Ectodermal cell (in vitro differentiated cells): Measurements from ENCODE around the gene KRT7.

ENCODE experiments used
- H3K27ac ChIP-seq: 2 replicates; pipeline ENCODE4 v1.7.0; 2013; ENCODE audit warnings: mild to moderate bottlenecking, low read depth, low read length; ENCODE audit not compliant: insufficient read depth, poor library complexity, severe bottlenecking
- H3K27me3 ChIP-seq: 2 replicates; pipeline ENCODE4 v1.7.0; 2013; ENCODE audit warnings: mild to moderate bottlenecking, low read length; ENCODE audit not compliant: insufficient read depth, control insufficient read depth, poor library complexity, severe bottlenecking
- H3K36me3 ChIP-seq: one replicate; pipeline ENCODE4 v1.7.0; 2013; ENCODE audit warnings: low read length; ENCODE audit not compliant: control insufficient read depth, insufficient read depth
- H3K4me1 ChIP-seq: one replicate; pipeline ENCODE4 v1.7.0; 2013; ENCODE audit warnings: low read length; ENCODE audit not compliant: control insufficient read depth, insufficient read depth
- H3K4me3 ChIP-seq: 2 replicates; pipeline ENCODE4 v1.7.0; 2013; ENCODE audit warnings: low read depth, low read length, control low read depth; ENCODE audit not compliant: insufficient read depth
- H3K9me3 ChIP-seq: 2 replicates; pipeline ENCODE4 v1.7.0; 2013; ENCODE audit warnings: mild to moderate bottlenecking, low read length, moderate library complexity; ENCODE audit not compliant: control insufficient read depth
- WGBS, 2 experiments: methylation state at CpG; one replicate each; pipeline ENCODE4 v1.1.7; 2013; ENCODE audit warnings: missing lambda C conversion rate in 2 of 2; 5-methylcytosine and 5-hydroxymethylcytosine counted together

KRT7 gene

DNA sequence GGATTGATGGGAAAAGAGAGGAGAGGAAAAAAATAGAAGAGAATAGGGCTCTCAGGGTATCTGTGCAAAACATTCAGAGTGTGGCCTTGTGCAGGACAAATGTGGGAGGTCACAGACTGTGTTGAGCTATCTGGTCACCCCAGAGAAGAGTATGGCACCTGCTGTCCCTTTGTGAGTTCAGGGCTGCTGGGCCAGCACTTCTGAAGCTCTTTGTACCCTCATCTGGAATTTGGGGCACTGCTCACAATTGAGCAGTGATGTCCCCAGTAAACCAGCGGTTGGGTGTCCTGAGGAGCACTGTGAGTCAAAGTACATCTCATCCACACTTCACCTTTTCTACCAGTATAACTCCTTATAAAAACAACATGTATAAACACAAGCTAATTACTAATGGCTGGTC, 60.9 kb downstream of the KRT7 start:
- Histone ChIP-seq H3K4me3 (no peak overlapping the region), H3K4me1 (no peaks in the 10 kb centered on the region), H3K27ac (no peak overlapping the region), H3K9me3 (no peaks in the 10 kb centered on the region), H3K27me3 (peaks cover 6% of the 10 kb centered on the region), H3K36me3 (no peaks in the 10 kb centered on the region)
- WGBS, 2 experiments, result 86 to 88% methylated on average over 1 of the region's 1 CpG

DNA sequence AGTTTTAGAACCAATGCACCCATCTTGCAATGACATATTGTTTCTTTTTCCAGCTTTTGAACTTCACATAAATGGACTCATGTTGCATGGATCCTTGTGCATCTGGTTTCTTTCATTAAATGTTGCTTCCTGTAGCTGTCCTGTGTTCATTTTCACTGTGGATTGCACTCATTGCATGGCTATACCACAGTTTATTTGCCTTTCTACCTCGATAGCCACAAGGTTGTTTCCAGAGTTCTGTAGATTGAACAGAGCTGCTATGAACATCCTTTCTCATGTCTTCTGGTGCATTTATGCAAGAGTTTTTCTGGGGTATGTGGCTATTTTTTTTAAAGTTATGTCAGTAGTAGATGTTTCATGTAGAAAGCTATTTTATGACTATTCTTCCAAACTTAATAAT, 61.8 kb downstream of the KRT7 start:
- WGBS, 2 experiments, result 68 to 76% methylated on average over 1 of the region's 1 CpG
- H3K9me3 ChIP-seq, result no peaks in the 10 kb centered on the region
- H3K4me3 ChIP-seq, result no peak overlapping the region
- H3K27ac ChIP-seq, result no peak overlapping the region
- no peaks in the 10 kb centered on the region for H3K4me1 ChIP-seq
- H3K36me3 ChIP-seq, result no peaks in the 10 kb centered on the region
- peaks cover 6% of the 10 kb centered on the region for H3K27me3 ChIP-seq

DNA sequence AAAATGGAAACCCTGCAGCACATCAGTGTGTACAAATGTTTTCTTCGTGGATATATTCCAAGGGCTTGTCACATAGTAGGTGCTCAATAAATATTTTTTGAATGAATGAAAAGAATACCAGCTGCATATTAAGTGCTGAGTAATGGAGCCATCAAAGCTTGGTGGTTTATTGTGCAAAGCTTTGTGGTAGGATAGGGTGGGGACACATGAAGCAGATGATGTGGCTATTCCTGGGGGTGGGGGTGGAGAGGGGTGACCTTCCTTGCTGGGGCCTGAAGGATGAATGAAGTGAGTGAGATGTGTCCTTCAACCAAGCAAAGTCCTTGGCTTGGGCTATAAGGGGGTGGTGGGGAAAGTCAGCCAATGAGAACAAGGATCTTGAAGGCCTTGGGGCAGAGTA, 62.6 kb downstream of the KRT7 start:
- Histone ChIP-seq H3K27ac (no peak overlapping the region), H3K36me3 (no peaks in the 10 kb centered on the region), H3K9me3 (no peaks in the 10 kb centered on the region), H3K27me3 (peaks cover 6% of the 10 kb centered on the region), H3K4me1 (no peaks in the 10 kb centered on the region), H3K4me3 (no peak overlapping the region)
- WGBS, 2 experiments, result 85 to 88% methylated on average over 1 of the region's 1 CpG

DNA sequence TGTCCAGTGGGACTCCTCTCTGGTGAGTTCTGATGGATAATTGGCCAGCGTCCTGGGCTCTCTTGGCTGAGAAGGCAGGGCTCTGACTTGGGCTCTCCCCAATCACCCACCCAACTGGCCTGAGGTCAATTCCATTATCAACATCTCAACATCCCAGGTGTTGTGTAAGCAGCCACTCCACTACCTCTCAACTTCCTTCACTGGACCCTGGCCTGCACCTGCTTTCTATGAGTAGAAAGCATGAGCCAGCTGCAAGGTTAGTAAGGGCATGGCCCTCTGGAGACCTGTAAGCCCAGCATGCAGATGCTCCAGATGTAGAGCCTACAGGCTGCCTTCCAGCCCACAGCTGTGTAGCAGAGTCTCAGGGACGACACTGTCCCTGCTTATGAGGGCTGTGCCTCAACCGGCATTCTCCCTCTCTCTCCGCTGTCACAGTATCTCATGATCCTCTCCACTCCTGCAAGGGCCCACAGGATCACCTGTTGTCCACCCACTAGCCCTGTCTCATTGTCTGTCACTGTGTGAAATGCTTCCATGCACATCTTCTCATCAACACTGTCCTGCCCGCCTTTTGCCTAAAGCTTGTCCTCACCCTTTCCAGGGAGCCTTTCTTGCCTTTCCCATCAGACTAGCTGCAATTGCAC, 63.7 kb downstream of the KRT7 start:
- Histone ChIP-seq H3K27ac (no peak overlapping the region), H3K4me1 (no peaks in the 10 kb centered on the region), H3K4me3 (no peak overlapping the region), H3K9me3 (no peaks in the 10 kb centered on the region), H3K27me3 (peaks cover 6% of the 10 kb centered on the region), H3K36me3 (no peaks in the 10 kb centered on the region)
- WGBS, 2 experiments, result 89 to 91% methylated on average over 5 of the region's 5 CpGs
